HFF-Myc (cell line): ENCODE measurements around the gene ANK3.
A peak's percentile ranks its signal among the peaks of the same experiment; 100 is the strongest.

ENCODE experiments used
- DNase-seq: peaks from one replicate; pipeline ENCODE4 v3.0.0-alpha.2; 2011; ENCODE audit warnings: low read depth; ENCODE audit errors: extremely low read depth
- H3K4me3 ChIP-seq: replicated peaks from 2 replicates; pipeline ENCODE4 v1.5.1; 2011; ENCODE audit warnings: low read depth, mild to moderate bottlenecking, control low read depth, low read length
- TF ChIP-seq, protein P1 (sequence below): IDR thresholded peaks from 2 replicates; pipeline ENCODE4 v1.5.1; 2012; ENCODE audit warnings: mild to moderate bottlenecking, low read depth, low read length, control low read depth; ENCODE audit errors: missing control alignments

Gene ANK3

GRCh38 chr10:60123172-60123571 lies 266.5 kb downstream of the ANK3 start:
- TF ChIP-seq, protein P1, sequence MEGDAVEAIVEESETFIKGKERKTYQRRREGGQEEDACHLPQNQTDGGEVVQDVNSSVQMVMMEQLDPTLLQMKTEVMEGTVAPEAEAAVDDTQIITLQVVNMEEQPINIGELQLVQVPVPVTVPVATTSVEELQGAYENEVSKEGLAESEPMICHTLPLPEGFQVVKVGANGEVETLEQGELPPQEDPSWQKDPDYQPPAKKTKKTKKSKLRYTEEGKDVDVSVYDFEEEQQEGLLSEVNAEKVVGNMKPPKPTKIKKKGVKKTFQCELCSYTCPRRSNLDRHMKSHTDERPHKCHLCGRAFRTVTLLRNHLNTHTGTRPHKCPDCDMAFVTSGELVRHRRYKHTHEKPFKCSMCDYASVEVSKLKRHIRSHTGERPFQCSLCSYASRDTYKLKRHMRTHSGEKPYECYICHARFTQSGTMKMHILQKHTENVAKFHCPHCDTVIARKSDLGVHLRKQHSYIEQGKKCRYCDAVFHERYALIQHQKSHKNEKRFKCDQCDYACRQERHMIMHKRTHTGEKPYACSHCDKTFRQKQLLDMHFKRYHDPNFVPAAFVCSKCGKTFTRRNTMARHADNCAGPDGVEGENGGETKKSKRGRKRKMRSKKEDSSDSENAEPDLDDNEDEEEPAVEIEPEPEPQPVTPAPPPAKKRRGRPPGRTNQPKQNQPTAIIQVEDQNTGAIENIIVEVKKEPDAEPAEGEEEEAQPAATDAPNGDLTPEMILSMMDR: no peak
- peak; percentile 71 for DNase-seq
- H3K4me3 ChIP-seq: no peak overlapping the region

DNA sequence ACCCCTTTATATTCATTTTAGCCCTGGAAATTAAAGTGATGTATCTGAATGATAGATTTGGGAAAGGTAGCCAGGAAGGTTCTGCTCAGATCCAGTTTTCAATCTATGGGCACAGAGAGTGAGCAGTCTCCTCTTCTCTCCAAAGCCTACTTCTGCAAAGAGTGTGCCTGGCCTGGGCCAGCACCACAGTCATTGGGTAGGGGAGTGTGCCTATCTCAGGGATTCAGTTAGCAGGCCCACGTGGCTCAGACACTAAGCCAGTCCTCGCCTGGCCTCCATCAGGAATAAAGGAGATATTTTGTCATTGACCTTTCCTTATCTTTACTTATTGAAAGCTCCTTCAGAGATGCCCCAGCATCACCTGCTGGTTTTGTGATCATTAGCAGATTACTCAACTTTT lies 267.5 kb downstream of the ANK3 start:
- TF ChIP-seq, protein P1: no peak
- DNase-seq: no peak
- H3K4me3 ChIP-seq: no peak overlapping the region

- peak; percentile 70 for DNase-seq
- TF ChIP-seq, protein P1: peak; percentile 53
- H3K4me3 ChIP-seq: no peak overlapping the region
These were observed 274.7 kb downstream of the ANK3 start for GRCh38 chr10:60114765-60115586.

DNA sequence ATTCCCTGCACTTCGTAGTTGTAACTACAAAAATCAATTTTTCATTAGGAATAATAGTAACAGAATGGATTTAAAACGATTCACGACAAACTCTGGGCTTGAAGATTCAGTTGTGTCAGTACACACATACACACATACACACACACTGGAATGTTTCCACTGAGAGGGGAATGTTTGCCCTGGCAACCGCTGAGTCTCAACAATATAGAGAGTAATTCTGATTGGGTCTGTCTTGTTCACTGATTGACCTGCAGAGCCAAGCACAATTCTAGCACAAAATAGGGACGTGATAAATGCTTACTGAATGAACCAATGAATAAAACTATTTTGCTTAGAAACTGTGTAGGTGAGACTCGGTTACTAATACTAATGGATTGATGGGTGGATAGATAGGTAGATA lies 278.9 kb downstream of the ANK3 start:
- TF ChIP-seq, protein P1: no peak
- no peak overlapping the region for H3K4me3 ChIP-seq

GRCh38 chr10:60107308-60107976 lies 282.2 kb downstream of the ANK3 start:
- H3K4me3 ChIP-seq: no peak overlapping the region
- TF ChIP-seq, protein P1: no peak
- DNase-seq: no peak

More for the DNA sequence above, 278.9 kb downstream of the ANK3 start:
- DNase-seq: no peak

DNA sequence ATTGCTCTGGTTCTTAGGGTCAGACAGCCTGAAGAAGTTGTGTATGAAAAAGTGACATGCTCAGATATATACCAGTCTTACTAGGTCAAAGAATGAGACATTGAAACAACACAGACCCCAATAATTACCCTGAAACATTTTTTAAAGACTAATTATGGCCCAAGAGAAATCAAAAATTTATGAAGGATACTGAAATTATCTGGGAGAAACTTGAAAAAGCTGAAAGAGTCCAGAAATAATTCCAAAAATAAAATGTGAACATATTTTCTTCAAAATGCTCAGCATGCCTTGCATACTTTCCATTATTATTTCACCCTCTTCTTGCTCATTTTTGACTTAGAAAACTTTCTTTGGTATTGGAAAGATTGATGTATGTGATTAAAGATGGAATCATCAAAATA lies 284.4 kb downstream of the ANK3 start:
- DNase-seq: no peak
- TF ChIP-seq, protein P1: no peak
- H3K4me3 ChIP-seq: no peak overlapping the region
